ENCODE measurements around the gene UQCRC1.

UQCRC1 gene

DNA sequence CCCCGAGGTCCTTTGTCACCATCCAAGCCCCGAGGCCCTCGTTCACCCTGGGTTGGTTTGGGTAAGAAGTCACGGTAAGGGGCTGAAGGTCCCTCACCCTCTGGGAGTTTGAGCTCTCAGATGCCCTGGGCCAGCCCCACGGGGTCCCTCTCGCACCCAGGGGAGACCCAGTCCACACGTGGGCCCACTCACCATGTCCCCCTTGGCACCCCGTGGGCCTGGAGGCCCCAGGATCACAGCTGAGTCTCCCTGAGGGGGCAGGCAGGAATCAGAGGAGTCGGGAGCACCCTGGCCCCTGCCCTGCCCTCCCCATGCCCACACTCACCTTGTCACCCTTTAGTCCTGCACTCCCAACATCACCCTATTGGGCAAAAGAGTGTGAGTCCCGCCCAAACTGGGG is 40.0 kb downstream of the UQCRC1 start:
- DNase-seq = no peak

- DNase-seq = no peak
Observed at GRCh38 chr3:48568476-48568875, 41.0 kb downstream of the UQCRC1 start.

GRCh38 chr3:48567500-48567899 is 41.9 kb downstream of the UQCRC1 start:
- no peak for DNase-seq

DNA sequence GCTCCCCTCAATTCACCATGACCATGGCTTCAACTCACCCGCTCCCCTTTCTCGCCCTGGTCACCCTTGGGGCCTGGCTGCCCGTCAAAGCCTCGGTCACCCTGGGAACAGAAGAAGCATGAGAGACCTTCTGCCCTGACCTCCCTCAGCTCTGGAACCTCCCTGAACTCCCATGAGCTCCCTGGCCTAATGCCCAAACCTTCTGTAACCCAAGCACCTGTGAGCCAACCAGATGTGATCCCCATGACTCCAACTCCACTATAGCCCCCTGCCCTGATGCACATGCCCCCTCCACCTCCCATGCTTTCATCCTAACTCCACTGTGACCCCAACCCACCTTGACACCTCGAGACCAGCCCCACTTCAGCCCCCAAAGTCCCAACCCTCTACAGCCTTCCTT is 42.4 kb downstream of the UQCRC1 start:
- DNase-seq = no peak

DNA sequence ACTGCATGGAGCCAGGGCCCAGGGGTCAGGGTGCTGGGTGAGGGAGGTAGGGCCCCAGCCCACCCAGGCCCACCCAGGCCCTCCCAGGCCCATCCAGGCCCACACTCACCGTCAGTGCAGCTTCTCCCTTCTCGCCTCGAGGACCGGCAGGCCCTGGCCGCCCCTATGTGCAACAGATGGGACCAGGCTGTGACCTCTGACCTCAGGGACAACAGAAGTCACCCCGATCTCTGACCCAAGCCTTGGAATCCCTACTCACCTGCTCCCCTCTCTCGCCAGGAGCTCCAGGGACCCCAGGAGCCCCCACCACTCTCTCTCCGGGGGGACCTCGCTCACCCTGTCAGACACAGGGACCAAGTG is 43.1 kb downstream of the UQCRC1 start:
- no peak for DNase-seq

GRCh38 chr3:48565591-48566400 is 43.6 kb downstream of the UQCRC1 start:
- no peak for DNase-seq

DNA sequence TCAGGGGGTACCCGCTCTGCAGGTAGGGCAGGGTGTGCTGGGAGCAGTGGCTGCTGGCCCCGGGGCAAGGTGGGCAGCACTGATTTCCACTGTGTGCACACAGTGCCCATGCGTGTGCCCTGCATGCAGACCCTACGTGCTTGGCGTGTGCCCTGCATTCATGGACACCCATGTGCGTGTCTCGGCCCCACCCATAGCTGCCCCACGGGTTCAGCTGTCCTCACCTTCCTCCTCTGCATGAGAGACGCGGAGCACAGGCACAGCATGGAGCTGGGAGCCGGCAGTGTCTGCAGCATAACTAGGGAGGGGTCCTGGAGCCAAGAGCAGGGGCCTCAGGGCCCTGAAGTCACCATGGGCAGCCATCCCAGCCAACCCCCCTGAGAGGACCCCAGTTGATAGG is 44.3 kb downstream of the UQCRC1 start:
- no peak for DNase-seq

DNA sequence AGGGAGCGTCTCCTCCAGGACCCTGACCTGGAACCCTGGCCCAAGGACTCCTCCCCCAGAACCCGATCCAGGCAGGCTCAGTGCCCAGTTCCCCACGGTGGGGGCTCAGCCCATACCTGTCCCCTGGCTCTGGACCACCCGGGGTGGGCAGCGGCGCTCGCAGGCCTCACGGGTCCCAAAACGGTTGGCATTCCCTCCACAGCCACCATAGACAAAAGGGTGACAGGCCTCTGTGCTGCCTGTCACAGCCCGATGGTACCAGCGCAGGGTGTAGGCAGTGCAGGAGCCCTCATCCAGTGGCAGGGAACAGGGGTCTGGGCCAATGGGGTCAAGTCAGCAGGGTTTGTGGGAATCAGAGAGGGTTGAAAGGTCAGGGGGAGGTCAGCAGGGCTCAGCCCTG is 44.8 kb downstream of the UQCRC1 start:
- no peak for DNase-seq

GRCh38 chr3:48564022-48564421 is 45.4 kb downstream of the UQCRC1 start:
- no peak for DNase-seq

- DNase-seq = no peak
Observed at GRCh38 chr3:48563382-48563918, 46.0 kb downstream of the UQCRC1 start, which contains the start of gene UCN2. Gene UCN2, minus strand, starts transcription at chr3:48563781. Its CDS starts 657 bp downstream, at chr3:48563124.

DNA sequence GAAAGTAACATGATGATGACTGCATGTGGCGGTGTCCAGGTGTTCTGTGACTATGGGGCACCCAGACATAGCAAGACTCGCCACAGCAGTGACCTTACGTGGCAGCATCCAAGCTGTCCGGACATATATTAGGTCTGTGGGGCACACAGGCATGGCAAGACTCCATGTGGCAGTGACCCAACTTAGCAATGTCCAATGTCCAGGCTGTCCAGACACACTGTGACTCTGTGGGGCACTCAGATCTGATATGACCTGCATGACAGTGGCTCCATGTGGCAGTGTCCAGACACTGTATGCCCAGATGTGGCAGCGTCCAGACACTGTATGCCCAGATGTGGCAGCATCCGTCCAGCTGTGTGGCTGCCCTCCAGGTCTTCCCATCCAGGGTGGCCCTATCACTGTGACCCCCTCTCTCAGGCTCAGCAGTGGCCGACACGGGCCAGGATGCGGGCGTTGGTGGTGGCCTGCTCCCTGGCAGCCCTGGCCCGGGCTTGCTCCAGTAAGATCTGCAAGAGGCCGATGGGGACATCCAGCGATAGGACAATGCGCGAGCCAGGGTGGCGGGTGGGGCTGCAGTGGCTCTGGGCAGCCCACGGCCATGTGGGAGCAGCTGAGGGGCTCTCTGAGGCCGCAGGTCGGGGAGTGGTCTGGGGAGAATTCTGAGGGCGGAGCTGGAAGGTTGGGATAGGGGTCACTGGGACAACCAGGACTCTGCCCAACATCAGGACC is 46.9 kb downstream of the UQCRC1 start:
- no peak for DNase-seq

DNA sequence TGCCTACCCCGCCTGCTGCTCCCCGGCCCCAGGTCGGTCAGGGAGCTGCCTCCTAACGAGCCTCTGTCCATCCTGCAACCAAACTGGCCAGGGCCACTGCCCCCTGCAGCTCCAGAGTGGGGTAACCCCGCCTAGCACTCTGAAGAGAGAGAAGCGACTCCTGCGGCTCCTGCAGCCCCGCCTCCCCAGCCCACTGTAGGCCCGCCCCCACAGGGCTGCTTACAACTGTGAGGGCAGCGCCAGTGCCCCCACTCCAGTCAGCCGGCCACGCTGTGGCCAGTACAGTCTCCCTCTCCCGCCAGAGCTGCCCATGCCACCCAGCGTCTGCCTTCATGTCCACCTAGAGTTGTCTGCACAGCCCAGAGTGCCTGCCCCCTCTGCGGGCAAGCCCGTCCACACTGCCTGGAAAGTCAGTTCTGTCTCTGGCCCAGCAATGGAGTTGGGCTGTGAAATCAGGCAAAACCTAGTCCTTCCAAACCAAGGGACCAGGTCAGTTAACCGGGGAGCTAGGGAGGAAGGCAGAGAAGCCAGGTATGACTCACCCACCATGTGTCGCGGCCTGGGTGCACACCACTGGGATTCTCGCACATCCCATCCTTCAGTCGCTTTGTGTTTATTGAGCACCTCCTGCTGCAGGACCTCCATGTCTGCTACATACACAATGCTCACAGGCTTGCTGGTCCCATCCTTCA is 48.3 kb downstream of the UQCRC1 start:
- DNase-seq = no peak

DNA sequence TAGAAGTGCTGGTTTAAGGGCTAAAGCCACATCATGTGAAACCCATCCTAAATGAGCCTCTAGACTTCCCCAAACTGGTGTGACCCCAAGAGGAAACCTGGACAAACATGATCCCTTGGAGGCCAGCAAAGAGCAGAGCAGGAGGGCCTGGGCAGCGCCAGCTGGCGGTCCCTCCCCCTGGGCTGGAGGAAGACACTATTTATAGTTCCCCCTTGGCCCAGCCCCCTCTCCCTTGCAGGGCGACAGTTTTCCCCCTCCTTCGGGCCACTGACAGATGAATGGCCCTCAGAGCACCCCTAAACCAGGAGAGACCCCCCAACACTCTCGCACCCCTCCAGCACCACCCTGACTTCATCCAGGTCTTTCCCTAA is 48.8 kb downstream of the UQCRC1 start:
- DNase-seq = no peak

DNA sequence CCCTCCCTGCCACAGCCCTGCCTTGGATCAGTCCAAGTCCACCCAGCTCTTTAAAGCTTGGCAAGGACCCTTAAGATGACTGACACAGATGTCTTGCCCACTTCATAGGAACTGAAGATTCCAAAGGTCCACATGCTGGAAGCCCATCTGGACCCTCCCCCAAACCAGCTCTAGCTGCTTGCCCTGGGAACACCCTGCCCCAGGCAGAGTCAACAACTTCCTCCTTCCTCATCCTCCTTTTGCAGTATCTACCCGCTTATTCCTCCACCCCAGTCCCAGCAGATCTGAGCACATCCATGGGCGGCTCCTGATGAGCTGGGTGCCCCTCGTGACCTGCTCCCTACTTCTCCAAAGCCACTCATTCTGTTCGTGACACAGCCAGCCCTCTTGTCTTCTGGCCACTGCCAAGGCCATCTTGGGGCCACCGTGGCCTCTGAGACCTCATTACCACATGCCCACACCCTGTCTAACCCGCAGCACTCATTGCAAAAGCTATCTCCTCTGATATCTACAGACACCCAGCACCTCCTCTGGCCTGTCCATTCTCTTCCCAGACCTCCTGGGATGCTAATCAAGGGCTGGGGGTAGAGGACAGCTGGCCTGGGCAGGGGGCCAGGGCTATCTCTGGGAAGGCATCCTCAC is 50.8 kb downstream of the UQCRC1 start:
- DNase-seq = no peak

- DNase-seq = peak; percentile 100
Observed at GRCh38 chr3:48556796-48557626, 52.4 kb downstream of the UQCRC1 start, which contains the start of gene PFKFB4. Gene PFKFB4, minus strand, starts transcription at chr3:48556803. Its CDS starts 26 bp downstream, at chr3:48556777.

- DNase-seq = no peak
Observed at GRCh38 chr3:48555949-48556795, 53.3 kb downstream of the UQCRC1 start.

DNA sequence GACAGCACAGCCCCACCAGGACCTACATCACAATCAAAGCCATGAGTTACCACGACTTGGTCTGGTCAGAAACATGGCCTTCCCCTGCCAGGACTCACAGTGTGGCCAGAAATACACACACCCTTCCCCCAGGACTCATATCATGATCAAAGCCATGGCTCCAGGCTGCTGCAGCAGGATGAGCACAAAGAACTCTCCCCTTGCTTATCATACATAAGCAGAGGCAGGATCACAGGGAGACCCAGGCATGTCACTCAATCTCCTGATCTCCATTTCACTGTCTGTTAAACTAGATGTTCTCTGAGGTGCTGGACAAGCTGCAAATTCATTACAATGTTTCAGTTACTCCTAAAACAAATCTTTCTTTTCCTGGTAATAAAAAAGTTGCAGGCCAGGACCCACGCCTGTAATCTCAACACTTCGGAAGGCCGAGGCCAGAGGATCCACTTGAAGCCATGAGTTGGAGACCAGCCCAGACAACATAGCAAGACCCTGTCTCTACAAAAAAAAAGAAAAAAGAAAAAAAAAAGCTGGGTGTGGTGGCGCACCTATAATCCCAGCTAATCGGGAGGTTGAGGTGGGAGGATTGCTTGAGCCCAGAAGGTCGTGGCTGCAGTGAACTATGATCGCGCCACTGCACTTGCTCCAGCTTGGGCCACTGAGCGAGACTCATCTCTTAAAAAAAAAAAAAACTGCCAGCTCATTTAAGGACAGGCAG is 54.1 kb downstream of the UQCRC1 start:
- DNase-seq = no peak

DNA sequence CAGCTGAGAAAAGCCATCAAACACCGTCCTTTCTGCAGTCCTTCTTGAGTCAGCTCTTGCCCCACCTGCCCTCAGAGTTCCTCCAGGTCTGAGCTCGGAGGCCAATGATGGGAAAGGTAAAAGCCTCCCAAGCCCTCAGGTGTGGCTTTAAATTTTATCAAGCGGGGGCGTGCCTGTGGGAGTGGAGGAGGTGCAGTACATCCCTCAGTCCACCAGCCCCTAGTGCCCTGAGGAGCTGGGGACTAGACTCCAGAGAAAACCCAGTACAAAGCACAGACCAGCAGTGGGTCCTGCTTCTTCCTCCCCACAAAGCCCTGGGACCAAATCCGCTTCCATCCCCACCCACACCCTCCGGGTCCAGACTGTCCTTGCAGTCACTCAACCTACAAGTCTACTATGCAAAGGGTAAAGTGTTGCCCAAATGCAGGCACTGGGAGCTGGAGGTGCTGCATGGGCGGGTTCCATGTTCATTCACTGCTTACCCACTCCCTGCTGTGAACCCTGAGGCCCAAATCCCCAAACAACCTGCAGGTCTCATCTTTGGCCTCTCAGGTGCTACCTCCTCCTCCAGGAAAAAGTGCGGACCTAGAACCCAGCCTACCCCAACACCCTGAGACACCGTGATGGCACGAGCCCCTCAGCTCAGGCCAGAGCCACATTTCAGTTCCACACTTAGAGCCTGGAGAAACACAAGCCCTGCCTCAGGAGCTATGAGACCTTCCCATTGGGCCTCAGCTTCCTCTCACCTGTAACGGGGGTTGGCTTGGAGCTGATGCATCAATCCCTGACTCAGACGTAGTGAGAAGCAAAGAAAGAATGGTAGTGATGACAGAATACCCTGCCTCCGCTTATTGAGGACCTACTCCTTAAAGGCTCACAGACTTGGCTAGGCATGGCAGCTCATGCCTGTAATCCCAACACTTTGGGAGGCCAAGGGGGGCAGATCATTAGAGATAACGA is 55.3 kb downstream of the UQCRC1 start:
- no peak for DNase-seq

DNA sequence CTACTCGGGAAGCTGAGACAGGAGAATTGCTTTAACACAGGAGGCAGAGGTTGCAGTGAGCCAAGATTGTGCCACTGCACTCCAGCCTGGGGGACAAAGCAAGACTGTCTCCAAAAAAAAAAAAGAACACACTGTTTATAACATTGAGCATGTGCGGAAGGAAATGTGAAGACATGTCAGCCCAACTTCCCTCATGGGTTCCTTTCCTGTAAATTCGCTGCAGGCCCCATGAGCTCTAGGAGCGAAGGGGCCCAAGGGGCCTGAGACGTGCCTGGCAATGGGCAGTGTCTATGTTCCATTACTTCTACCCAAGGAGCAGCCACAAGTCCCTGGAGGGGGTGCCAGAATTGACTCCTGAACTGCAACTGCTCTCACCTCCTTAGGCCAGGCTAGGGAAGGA is 56.1 kb downstream of the UQCRC1 start:
- no peak for DNase-seq
